GM18520 (cell line): ENCODE results near the gene MRPS9.

Source experiments
- ATAC-seq: cut with Tn5 transposase; IDR thresholded peaks from one replicate; pipeline ENCODE4 v1.9.1; 2021; ENCODE audit not compliant: unreplicated experiment

Gene MRPS9

DNA sequence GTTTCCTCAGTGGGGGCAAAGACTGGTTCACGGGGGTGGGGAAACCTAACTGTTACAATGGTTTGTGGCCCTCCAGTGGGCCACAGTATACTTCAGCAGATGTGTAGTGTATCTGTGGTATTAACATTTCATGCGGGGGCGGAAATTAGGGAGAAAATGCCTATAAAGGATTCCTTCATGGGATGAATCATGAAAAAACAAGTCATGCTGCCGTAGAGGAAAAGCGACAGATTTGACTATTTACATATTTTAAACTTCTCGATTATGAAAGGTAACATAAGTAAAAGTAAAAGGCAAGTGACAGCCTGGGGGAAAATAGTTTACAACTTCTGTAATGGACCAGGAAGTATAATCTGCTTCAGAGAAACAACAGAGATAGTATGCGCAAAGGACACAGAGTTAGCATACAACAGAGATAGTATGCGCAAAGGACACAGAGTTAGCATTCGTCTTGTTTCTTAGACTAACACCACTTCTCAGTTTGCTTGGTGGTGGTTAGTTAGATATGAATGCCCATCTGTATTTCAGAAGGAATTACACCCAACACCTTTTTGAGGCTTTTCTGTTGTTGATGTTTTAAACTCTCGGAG is 41.1 kb downstream of the MRPS9 start:
- ATAC-seq: no peak

DNA sequence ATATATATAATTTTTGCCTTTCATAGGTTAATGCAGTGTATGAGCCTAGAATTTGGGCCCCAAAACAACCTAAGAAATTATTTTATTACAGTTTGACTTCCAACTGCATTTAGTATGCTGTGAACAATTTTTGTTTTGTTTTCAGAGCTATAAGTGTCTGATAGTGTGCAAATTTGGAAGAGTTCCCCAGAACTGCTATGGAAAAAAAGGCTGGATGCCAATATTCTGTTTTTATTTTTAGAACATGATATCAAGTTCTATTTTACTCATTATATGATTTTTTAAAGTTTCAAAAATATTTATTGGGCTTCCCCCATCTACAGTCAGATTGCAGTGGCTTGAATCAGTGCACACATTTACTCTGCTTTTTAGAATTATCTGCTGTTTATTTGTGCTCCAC is 42.6 kb downstream of the MRPS9 start:
- ATAC-seq: no peak

DNA sequence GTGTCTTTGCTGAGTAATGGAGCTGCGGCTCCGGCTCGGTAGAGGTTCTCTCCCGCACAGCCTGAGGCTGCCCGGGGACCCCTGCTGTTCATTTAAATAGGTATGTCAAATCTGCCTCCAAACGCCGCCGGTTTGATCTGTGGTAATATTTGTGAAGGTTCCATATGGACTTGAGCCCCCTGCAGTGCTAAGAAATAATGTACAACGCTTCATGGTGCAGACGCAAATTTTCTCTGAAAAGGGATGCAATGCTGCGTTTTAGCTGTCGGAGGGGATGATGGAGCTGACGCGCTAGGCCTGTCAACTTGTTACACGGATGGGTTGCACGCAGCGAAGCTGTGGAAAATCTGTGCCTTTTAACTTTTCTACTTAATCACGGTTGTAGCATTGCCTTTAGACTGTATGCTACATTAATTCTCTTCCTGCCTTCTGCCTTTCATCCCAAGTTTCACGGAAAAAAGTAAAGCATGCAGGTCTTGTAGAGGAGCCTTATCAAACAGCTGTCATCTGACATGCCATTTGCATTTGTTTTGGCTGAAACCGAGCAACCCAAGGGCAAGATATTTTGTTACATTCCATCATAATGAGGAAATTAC is 43.2 kb downstream of the MRPS9 start:
- no peak for ATAC-seq

DNA sequence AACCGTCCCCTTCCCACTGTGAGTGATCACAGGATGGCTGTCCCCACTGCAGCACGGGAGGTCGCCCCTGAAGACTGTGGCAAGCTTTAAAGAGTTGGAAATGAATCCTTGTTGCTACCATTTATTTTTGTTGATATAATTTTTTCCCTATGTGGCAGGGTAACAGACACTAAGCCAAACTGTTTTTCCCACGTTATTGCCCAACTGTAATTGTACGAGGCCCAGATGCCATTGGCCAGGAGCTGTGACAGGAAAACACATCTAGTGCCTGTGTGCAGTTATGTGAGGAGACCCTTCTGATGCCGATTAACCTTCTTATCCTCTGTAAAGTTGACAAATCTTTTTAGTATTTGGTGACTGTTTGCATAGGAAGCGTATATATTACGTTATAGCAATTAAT is 44.2 kb downstream of the MRPS9 start:
- no peak for ATAC-seq

DNA sequence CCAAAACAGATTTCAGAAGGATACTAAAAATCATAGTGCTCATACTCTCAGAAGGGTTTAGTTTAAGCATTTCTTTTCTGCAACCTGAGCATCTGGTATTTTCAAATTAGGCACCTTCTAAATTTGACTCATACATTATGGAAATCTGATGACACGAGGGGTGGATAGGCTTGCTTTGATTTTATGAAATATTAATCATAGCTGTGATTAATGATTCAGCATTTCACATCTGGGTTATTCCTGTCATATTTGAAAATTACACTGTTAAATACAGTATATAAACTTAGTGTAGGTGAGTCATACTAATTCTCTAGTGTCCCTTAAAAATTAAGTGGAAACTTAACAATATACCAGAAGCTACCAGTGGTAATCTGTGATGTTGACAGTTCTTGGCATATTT is 47.7 kb downstream of the MRPS9 start:
- no peak for ATAC-seq

DNA sequence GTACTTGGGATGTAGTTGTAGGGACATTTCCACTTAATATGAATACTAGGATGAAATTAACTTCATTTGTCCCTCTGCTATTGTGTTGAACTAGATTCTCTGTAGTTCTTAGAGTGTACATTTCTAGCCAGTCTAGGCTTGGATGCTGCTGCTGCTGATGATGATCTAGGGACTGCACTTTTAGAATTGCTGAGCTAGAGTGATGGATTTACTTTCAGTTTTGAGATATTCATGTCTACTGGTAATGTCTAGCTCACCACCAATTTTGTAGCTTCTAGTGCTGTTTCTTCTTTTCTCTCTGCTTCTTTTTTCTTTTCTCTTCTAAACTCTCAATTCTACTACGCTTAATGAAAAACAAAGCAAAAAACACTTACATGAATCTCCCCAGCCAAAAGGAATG is 49.4 kb downstream of the MRPS9 start:
- ATAC-seq: no peak

DNA sequence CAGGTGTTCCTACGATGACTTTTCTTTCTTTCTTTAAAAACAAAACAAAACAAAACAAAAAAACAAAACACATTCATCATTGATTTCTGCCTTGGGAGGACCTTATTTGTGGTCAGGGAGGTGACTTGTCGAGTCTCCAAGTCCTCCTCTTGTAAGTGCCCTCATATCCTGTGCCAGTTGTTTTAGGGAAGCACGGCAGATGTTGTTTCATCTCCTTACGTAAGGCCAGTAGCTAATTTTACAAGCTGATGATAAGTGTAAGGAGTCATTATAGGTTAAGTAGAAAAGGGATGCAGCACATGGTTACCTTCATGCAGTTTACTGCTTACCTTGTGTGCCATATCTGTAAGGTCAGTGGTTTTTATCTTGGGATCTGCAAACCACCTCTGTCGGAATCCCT is 52.2 kb downstream of the MRPS9 start:
- ATAC-seq: no peak

DNA sequence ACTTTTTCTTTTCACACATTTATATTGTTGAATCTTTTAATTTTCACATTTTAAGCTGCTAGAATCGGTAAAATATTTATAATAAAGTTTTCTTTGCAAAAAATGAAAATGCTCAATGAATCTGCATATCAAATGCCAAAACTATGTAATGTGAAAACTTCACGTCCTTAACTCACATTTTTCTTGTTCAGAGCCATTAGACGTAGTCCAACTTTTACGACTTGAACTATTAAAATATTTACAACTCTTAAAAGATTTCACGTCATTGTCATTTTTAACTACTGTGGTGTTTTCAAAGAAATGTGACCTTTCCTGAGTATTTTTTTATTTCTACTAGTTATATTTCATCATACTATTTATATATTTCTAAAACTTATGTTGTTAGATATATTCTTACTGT is 54.9 kb downstream of the MRPS9 start:
- no peak for ATAC-seq

DNA sequence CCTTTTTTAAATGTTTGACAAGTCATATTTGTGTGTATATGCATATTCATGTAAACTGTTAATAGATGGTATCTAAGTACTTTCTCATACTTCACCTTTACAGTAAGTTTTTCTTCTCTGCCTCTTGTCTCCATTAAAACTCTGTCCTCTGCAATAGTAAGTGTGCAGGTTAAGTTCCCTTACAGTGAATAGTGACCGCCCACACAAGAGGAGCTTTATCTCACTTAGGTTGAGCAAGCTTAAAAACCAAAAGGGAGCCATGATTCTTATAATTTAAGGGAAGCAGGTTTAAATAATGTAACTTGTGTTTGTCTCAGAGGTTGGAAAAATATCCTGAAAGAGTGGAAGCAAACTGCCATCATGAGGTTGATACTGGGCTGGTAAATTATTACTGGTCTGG is 61.3 kb downstream of the MRPS9 start:
- ATAC-seq: no peak

DNA sequence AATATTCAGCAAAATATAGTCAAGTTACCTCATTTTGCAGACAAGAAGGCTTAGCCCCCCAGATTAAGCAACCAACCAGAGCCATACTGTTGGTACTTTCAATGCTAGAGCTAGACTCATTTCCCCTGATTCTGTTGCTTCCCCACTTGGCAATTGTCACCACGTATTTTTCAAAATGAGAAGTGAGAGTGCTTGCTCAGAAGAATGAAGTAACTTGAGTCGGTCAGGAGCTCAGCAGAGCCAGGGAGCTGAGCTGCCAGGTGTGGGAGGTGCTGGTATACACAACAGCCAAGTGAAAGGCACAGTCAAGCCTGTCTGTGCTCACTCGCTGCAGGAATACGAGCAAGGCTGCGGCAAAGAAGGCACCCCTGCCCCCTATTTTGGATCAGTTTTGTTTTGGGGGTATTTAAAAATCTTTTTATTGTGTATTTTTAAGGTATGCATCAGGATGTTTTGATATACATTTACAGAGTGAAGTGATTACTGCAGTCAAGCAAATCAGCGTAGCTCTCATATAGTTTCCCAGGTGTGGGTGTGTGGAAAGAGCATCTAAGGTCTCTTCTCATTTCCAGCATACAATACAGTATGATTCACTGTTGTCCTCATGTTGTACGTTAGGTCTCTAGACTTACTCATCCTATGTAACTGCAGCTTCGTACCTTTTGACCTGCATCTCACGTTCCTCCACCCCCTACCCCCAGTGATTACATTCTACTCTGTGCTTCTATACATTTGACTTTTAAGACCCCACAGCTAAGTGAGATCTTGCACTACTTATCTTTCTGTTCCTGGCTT is 62.4 kb downstream of the MRPS9 start:
- ATAC-seq: no peak

DNA sequence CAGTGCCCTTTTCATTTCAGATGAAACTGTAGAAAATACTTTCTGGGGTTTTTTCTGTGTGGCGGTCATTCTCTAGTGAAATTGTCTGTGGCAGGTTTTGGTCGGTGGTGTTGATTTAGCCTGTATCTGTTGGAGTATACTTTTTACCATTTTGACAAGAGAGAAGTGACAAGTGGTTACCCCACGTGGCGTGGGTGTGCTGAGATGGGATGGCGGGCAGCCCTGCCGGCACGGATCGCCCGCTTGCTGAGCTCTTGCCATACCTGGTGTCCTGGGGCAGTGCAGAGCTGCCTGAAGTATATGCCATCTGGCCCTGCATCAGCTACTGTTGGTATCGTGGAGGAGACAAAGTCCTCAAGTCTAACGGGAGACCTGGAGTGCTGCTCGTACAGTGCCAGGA is 64.1 kb downstream of the MRPS9 start:
- no peak for ATAC-seq

DNA sequence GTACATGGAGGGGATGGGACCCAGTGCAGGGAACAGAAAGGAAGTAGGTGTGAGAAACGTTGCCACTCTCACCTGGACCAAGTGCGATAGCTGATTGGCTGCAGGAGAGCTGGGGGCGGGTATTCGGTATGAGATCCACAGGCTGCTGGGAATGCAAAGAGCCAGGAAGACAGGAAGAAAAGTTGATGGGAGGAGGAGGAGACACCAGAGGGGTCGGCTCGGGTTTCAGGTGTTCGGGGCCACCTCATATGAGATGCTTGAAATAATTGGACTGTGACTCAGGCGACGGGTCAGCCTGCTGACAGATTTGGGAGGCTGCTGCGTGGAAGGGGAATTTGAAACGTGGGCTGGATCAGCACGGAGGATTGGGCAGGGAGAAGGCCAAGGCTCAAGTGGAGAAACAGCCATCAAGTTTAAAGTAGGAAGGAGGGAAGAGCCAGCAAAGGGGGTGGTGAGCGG is 65.1 kb downstream of the MRPS9 start:
- no peak for ATAC-seq

DNA sequence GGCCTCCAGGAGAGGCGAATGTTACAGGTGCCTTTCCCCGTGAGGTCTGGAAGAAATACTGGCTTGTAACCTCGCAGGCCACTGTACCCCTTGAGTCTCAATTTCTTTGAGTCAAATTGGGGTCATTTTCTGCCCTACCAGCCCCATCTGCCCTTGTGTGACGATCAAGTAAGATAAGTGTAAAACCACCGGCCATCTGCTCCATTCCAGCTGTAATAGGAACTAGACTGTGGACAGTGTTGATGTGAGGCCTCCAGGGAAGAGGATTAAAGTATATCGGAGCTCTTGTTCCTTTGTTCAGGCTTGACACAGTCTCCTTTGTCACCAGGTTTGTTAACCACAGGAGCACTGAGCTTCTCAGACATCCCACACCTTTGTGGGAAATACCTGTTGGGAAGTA is 65.6 kb downstream of the MRPS9 start:
- no peak for ATAC-seq

DNA sequence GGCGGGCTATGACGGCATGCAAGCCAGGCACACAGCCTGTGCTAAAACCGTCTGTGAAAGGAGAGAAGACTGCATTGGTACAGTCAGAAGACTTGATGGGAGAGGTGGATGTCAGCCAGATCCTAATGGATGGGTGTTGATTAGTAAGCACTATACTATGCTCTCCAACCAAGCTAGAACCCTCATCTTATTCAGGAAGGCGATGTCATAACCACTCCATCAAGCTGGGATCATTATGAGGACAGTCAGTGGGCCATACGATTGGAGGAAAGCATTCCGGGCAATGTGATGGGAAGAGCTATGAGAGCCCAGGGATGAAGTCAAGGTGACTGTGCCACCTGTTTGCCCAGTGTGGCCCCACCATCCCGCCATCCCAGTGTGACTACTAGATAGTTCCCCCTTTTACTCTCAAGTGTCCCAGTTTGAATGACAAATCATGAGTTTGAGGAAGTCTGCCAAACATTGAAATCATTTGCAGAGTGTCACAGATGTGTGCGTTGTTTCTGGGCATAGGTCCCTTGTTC is 66.4 kb downstream of the MRPS9 start:
- ATAC-seq: no peak

DNA sequence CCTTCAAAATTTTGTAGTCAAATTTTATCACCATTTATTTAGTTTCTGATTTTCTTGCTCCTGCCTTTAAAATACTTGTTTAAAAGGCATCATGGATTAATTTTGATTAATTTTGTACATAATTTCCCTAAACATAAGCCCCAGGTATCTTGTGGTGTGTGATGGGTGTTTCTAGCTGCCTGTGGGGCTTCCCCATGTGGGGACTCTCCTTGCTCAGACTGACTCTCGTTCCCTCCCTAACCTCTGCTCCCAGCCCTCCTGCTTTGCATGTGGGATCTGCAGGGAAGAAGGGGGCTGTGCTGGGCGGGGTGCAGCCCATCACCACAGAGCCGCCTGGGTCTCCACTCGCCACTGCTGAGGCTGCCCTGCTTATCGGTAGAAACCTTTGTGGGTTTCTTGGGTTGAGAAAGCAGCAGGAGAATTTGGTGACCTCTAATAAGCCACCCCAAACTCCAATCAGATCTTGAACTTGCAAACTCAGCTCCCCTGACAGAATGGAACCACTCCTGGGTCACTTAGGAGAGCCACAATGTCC is 72.5 kb downstream of the MRPS9 start:
- no peak for ATAC-seq

DNA sequence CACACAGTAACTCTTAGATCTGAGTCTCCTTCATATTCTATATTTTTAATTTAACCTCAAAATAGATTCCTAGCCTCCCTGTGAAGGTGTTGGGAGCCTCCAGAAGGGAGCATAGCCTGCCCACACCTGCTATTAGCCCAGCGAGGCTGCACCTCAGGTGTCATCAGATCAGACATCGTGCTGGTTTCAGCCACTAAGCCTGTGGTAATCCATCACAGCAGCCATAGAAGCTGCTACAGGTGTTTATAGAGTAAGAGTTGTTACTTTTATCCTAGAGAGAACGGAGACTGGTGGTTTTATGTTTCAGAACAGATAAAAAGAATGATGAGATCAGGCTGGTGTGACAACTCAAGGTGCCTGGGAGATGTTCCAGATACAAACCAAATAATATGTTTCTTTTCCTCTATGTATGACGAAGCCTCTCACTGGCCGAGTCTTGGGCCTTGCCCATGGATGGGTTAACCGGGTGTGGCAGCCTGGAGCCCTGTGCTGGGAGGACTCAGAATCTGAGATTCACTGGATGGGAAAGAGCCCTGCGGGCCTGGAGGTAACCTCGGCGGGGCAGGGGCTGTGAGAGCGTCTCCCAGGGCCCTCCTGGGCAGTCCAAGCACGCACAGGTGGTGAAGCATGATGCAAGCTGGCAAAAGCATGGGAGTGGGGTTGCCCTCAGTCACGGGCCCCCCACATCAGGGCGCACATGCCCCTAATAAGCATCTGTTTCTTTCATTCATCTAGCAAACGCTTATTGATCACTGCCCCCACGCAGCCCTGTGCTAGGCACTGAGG is 73.7 kb downstream of the MRPS9 start:
- no peak for ATAC-seq

DNA sequence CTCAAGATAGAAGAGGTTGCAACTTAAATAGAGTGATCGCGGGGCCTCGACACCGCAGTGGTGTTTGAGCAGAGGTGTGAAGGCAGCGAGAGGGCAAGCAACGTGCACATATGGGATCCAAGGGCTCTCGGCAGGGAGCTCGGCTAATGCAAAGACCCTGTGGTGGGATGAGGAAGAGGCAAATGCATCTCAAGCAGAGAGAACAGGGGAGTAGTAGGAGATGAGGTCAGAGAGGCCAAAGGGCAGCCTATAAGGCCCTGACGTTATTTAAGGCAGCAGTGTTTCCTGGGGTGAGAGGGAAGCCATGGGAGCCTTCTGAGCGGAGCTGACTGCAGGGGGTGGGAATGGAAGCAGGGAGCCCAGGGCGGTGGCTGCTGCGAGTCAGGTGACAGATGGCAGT is 74.5 kb downstream of the MRPS9 start:
- no peak for ATAC-seq

DNA sequence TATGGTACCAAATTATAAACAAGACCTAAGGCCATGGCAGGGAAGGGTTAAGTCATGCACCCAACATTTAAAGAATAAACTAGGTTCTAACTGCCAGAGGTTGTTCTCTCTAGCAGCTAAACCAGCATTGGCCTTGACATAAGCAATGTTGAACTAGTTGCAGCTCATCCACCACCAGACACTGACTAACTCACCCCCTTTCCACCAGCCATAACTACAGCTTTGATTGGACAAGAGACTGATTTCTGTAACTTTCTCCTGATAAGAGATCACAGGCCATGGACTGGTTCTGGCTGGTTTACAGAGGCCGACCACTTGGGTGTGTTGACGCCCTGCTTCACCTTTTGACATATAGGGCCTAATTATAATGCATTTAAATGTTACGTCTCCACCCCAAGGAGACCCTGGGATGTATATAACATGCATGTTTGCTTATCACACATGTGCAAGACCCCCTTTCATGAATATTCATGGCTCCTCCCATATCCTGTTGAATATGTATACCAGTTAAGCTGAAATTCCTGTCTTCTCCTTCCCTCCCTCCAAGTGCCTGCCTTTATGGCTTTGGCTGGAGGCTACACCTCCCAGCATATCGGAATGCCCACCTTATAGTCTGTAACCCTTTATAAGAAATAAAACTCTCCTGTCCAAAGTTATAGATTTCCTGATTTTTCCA is 75.9 kb downstream of the MRPS9 start:
- ATAC-seq: no peak

DNA sequence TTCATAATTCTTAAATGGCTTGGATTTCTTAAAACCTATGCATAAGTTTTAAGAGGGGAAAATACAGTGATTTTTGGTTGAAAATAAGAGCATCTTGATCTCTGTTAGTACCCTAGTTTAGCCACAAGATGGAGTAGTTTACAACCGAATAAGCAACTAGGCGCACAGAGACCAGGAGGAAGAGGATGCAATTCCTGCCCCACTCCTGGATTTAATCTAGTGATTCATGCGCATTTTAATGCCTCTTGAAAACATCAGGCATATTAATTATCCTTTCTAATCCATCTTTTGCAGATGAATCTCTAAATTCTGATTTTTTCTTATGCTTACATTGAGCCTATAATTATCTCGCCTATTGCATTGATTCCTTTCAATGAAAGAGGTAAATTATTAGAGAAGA is 76.7 kb downstream of the MRPS9 start:
- ATAC-seq: no peak

DNA sequence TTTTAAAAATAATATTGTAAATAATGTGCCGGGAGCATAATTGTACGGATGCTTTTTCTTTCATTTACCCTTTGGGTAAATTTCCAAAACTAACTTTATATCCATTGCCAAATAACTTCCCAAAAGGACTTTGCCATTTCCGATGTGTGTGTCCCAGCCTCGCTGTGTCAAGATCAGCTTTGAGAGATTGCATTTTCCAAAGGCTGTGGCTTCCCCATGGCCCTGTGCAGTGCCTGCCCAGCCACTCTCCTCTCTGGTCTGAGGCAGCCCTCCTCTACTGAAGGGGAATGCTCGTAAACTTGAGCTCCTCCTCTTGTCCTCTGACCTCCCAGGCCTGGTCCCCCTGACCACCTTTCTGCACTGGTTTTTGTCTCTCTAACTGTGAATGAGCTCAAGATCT is 78.5 kb downstream of the MRPS9 start:
- ATAC-seq: no peak

DNA sequence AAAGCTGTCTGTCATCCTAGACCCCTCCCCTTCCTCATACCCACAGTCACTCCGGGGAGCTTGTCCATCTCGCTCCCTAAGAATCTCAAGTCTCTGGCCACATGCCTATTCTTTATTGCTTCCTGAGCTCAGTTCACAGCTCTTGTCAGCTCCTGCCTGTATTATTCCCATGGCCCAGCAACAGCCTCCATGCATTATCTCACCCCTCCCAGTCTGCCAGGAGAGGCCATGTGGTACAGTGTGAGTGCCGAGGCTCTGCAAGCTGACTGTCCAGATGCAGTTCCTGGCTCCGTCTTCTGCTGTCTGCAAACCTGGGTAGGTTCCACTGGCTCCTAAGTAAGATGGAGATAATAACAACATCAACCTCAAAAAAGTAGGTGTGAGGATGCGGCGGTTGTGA is 79.7 kb downstream of the MRPS9 start:
- ATAC-seq: no peak
